MCF 10A (cell line): ENCODE measurements around the gene CYP4F8. TPM values are rescaled to one million over a fixed set of nuclear protein-coding genes. Genes with fewer than 3 reads are reported as not detected.
"Not testable (repeated sequence)": the region's sequence is repeated elsewhere in the genome, so short reads cannot be mapped to it uniquely, and the experiment has no call there.

ENCODE experiments used
- BruUV-seq: library from RNA; stranded (reverse); fragments of 400-500 nt; replicated peaks from 2 replicates; lab custom pipeline; 2021; lab: Mats Ljungman, UMichigan
- CTCF ChIA-PET: fragments of 300-600 bp; sonication (Branson Sonifier 250); formaldehyde crosslinking; extraction: SDS; loops from one replicate; lab custom pipeline; 2021; ENCODE audit warnings: antibody characterized with exemption, inconsistent platforms; lab: Yijun Ruan, JAX
- POLR2A ChIA-PET: fragments of 300-600, 350-650 bp; sonication (Branson Sonifier 250); formaldehyde crosslinking; extraction: SDS; loops from one replicate; lab custom pipeline; 2020; ENCODE audit warnings: antibody characterized with exemption, inconsistent platforms; lab: Yijun Ruan, JAX
- DNase-seq: peaks from one replicate; pipeline ENCODE4 v3.0.0-alpha.2; 2018; ENCODE audit not compliant: unreplicated experiment
- H3K27ac Mint-ChIP-seq: one replicate; pipeline ENCODE4 v1.8.0; 2022; ENCODE audit warnings: mild to moderate bottlenecking, low read depth, mixed read lengths; ENCODE audit not compliant: unreplicated experiment
- H3K27me3 Mint-ChIP-seq: one replicate; pipeline ENCODE4 v1.8.0; 2022; ENCODE audit warnings: mixed read lengths; ENCODE audit not compliant: insufficient read depth, unreplicated experiment
- H3K36me3 Mint-ChIP-seq: one replicate; pipeline ENCODE4 v1.8.0; 2022; ENCODE audit warnings: mild to moderate bottlenecking, moderate library complexity, mixed read lengths; ENCODE audit not compliant: insufficient read depth, unreplicated experiment
- H3K4me1 Mint-ChIP-seq: one replicate; pipeline ENCODE4 v1.8.0; 2022; ENCODE audit warnings: mixed read lengths; ENCODE audit not compliant: insufficient read depth, unreplicated experiment
- H3K4me3 Mint-ChIP-seq: one replicate; pipeline ENCODE4 v1.8.0; 2022; ENCODE audit warnings: mild to moderate bottlenecking, moderate library complexity, mixed read lengths; ENCODE audit not compliant: unreplicated experiment
- H3K9me3 Mint-ChIP-seq: one replicate; pipeline ENCODE4 v1.8.0; 2022; ENCODE audit warnings: mixed read lengths; ENCODE audit not compliant: unreplicated experiment
- CTCF ChIP-seq: fragments of 200-600 bp; IDR thresholded peaks from one replicate; pipeline ENCODE4 v1.8.0; 2022; ENCODE audit warnings: antibody characterized with exemption, mild to moderate bottlenecking; ENCODE audit not compliant: unreplicated experiment
- intact Hi-C: fragments of 100-400 bp; cut with micrococcal nuclease; formaldehyde crosslinking; loops from 2 replicates; pipeline ENCODE4 v1.14.1; 2022
- total RNA-seq: library from RNA; stranded (reverse); gene quantifications from 2 replicates; pipeline ENCODE4 v1.2.3, GENCODE V29; 2022

CYP4F8 gene
- total RNA-seq, 1 experiment from 2014 or later: not detected

- no peak overlapping the region for H3K4me3 Mint-ChIP-seq
- no TSS peak for BruUV-seq
- ChIA-PET CTCF (no interaction called here), POLR2A (no interaction called here)
- H3K27me3 Mint-ChIP-seq: no peaks in the 10 kb centered on the region
- no peak for TF ChIP-seq CTCF
- no peak for DNase-seq
- H3K36me3 Mint-ChIP-seq: peaks cover 7% of the 10 kb centered on the region
- intact Hi-C loops: no loop called here
- H3K9me3 Mint-ChIP-seq: peaks cover 35% of the 10 kb centered on the region
- no peak overlapping the region for H3K27ac Mint-ChIP-seq
- no peaks in the 10 kb centered on the region for H3K4me1 Mint-ChIP-seq
These were observed 60.5 kb downstream of the CYP4F8 start for GRCh38 chr19:15675560-15675959.

- no peak overlapping the region for H3K27ac Mint-ChIP-seq
- H3K4me1 Mint-ChIP-seq: no peaks in the 10 kb centered on the region
- TF ChIP-seq CTCF: no peak
- intact Hi-C loops: no loop called here
- H3K27me3 Mint-ChIP-seq: no peaks in the 10 kb centered on the region
- POLR2A ChIA-PET: no interaction called here
- no TSS peak for BruUV-seq
- CTCF ChIA-PET: interaction anchor here (0.5 kb wide), 1 partner anchor 167 kb away, joined by 3 read pairs; no protein-coding TSS in a partner anchor
- no peak for DNase-seq
- H3K9me3 Mint-ChIP-seq: peaks cover 49% of the 10 kb centered on the region
- peaks cover 7% of the 10 kb centered on the region for H3K36me3 Mint-ChIP-seq
- H3K4me3 Mint-ChIP-seq: no peak overlapping the region
These were observed 64.1 kb downstream of the CYP4F8 start for GRCh38 chr19:15679089-15679488.

GRCh38 chr19:15679865-15680264 lies 64.8 kb downstream of the CYP4F8 start:
- POLR2A ChIA-PET, intact Hi-C loops: not testable (repeated sequence)
- peaks cover 49% of the 10 kb centered on the region for H3K9me3 Mint-ChIP-seq

More at GRCh38 chr19:15679865-15680264, 64.8 kb downstream of the CYP4F8 start:
- BruUV-seq, H3K4me1 Mint-ChIP-seq, H3K27me3 Mint-ChIP-seq, H3K4me3 Mint-ChIP-seq, H3K27ac Mint-ChIP-seq, CTCF ChIA-PET, H3K36me3 Mint-ChIP-seq, DNase-seq: not testable (repeated sequence)

Other genes with a start within 250 kb of the CYP4F8 start
- 31.1 and 37.8 TPM in 2 replicates for gene AKAP8, start 235.4 kb upstream of the CYP4F8 start, total RNA-seq
- gene AKAP8L, start 196.2 kb upstream of the CYP4F8 start, total RNA-seq: 84.7 and 89.0 TPM in 2 replicates
- 46.4 and 46.5 TPM in 2 replicates for gene WIZ, start 165.3 kb upstream of the CYP4F8 start, total RNA-seq
- gene RASAL3, start 150.7 kb upstream of the CYP4F8 start, total RNA-seq: not detected in 2 replicates
- gene PGLYRP2, start 135.7 kb upstream of the CYP4F8 start, total RNA-seq: not detected in 2 replicates
- gene CYP4F22, start 106.7 kb upstream of the CYP4F8 start, total RNA-seq: not detected in 2 replicates
- gene CYP4F3, start 25.7 kb downstream of the CYP4F8 start, total RNA-seq: 0.42 and 0.75 TPM in 2 replicates
- 0.42 and 0.56 TPM in 2 replicates for gene CYP4F12, start 57.9 kb downstream of the CYP4F8 start, total RNA-seq
- not detected in 2 replicates for gene OR10H2, start 112.8 kb downstream of the CYP4F8 start, total RNA-seq
- gene OR10H3, start 122.8 kb downstream of the CYP4F8 start, total RNA-seq: not detected in 2 replicates
- not detected in 2 replicates for gene OR10H5, start 172.4 kb downstream of the CYP4F8 start, total RNA-seq
- gene OR10H1, start 200.4 kb downstream of the CYP4F8 start, total RNA-seq: not detected in 2 replicates